HCT116 (cell line): ENCODE measurements around the gene ARPC4. TPM values are rescaled to one million over a fixed set of nuclear protein-coding genes. Genes with fewer than 3 reads are reported as not detected.

Experiments used
- ATAC-seq: fragments of 200-7000 bp; cut with Tn5 transposase; 2 replicates; pipeline ENCODE4 v1.9.1; 2020; ENCODE audit warnings: mild to moderate bottlenecking, moderate library complexity
- BruUV-seq: library from RNA; stranded (reverse); fragments of 400-500 nt; replicated peaks from 2 replicates; lab custom pipeline; 2021; lab: Mats Ljungman, UMichigan
- CTCF ChIA-PET: fragments of 300-600 bp; sonication (Branson Sonifier 250); formaldehyde crosslinking; loops from one replicate; lab custom pipeline; 2021; ENCODE audit warnings: antibody characterized with exemption; lab: Charles Lee
- POLR2A ChIA-PET: fragments of 300-600, 350-600 bp; sonication (Branson Sonifier 250); formaldehyde crosslinking; loops from one replicate; lab custom pipeline; 2021; ENCODE audit warnings: antibody characterized with exemption; lab: Charles Lee
- RAD21 ChIA-PET, 2 experiments: fragments of 300-600 bp; sonication (Branson Sonifier 250); formaldehyde crosslinking; loops; one replicate each; lab custom pipeline; 2023; ENCODE audit warnings: low total read pairs in 2 of 2; ENCODE audit not compliant: uncharacterized antibody in 2 of 2, unreplicated experiment in 2 of 2, low non-redundant PET in 1 of 2; lab: Charles Lee
- DNase-seq: peaks from one replicate; pipeline ENCODE4 v3.0.0-alpha.2; 2010; ENCODE audit warnings: low read depth, low spot score
- H2AFZ ChIP-seq: fragments of 200-600 bp; shearing (Covaris generic), sonication (generic); 2 replicates; pipeline ENCODE4 v1.6.1; 2017; ENCODE audit warnings: low read depth, mixed run types, mixed read lengths, antibody characterized with exemption, low read length; ENCODE audit not compliant: poor library complexity, severe bottlenecking
- H3K27ac ChIP-seq: 2 replicates; pipeline ENCODE4 v1.5.1; 2012; ENCODE audit warnings: low read depth, low read length
- H3K27me3 ChIP-seq: fragments of 200-600 bp; sonication (generic); 2 replicates; pipeline ENCODE4 v1.6.1; 2016; ENCODE audit warnings: mixed run types, low read length, mixed read lengths; ENCODE audit not compliant: insufficient read depth
- H3K36me3 ChIP-seq, 2 experiments: fragments of 200-500 bp in 1 of 2; fragments of 200-600 bp in 1 of 2; sonication (Bioruptor generic) in 1 of 2; sonication (generic) in 1 of 2; 2 replicates each; pipeline versions ENCODE4 v1.5.1 to v1.6.1; 2014 to 2016; ENCODE audit warnings: low read length in 2 of 2, inconsistent platforms in 1 of 2, mixed read lengths in 1 of 2, mixed run types in 1 of 2; ENCODE audit not compliant: insufficient read depth in 2 of 2, control insufficient read depth in 1 of 2
- H3K4me1 ChIP-seq, 2 experiments: fragments of 200-600 bp in 1 of 2; sonication (generic) in 1 of 2; 2 replicates each; pipeline versions ENCODE4 v1.5.1 to v1.6.1; 2012 to 2017; ENCODE audit warnings: low read length in 2 of 2, inconsistent platforms in 1 of 2, mild to moderate bottlenecking in 1 of 2, mixed read lengths in 1 of 2, mixed run types in 1 of 2, moderate library complexity in 1 of 2; ENCODE audit not compliant: insufficient read depth in 2 of 2, control insufficient read depth in 1 of 2
- H3K4me2 ChIP-seq: fragments of 200-600 bp; sonication (generic); 2 replicates; pipeline ENCODE4 v1.6.1; 2017; ENCODE audit warnings: mixed run types, low read length, mixed read lengths
- H3K4me3 ChIP-seq, 2 experiments: fragments of 200-600 bp in 1 of 2; sonication (generic) in 1 of 2; replicated peaks in 1 of 2; 2 replicates each; pipeline ENCODE4 v1.5.1; 2011 to 2016; ENCODE audit warnings: low read length in 2 of 2, control low read depth in 1 of 2, low read depth in 1 of 2, mild to moderate bottlenecking in 1 of 2, mixed read lengths in 1 of 2, mixed run types in 1 of 2
- H3K79me2 ChIP-seq: fragments of 200-600 bp; sonication (generic); 2 replicates; pipeline ENCODE4 v1.6.1; 2017; ENCODE audit warnings: mild to moderate bottlenecking, mixed run types, low read length, moderate library complexity, mixed read lengths; ENCODE audit not compliant: insufficient read depth
- H3K9ac ChIP-seq: fragments of 200-600 bp; sonication (generic); 2 replicates; pipeline ENCODE4 v1.6.1; 2016; ENCODE audit warnings: low read length, mixed read lengths
- H3K9me2 ChIP-seq: fragments of 200-600 bp; sonication (generic), shearing (Covaris generic); 2 replicates; pipeline ENCODE4 v1.6.1; 2017; ENCODE audit warnings: mixed run types, mild to moderate bottlenecking, moderate library complexity; ENCODE audit not compliant: insufficient read depth
- H3K9me3 ChIP-seq, 2 experiments: fragments of 200-500 bp in 1 of 2; fragments of 200-600 bp in 1 of 2; sonication (Bioruptor generic) in 1 of 2; sonication (generic) in 1 of 2; 2 replicates each; pipeline ENCODE4 v1.6.1; 2014 to 2017; ENCODE audit warnings: low read length in 2 of 2, mixed read lengths in 2 of 2, inconsistent platforms in 1 of 2, low read depth in 1 of 2, mild to moderate bottlenecking in 1 of 2, mixed run types in 1 of 2, moderate library complexity in 1 of 2; ENCODE audit not compliant: control insufficient read depth in 1 of 2, insufficient read depth in 1 of 2
- H4K20me1 ChIP-seq: fragments of 200-600 bp; sonication (generic), shearing (Covaris generic); 2 replicates; pipeline ENCODE4 v1.6.1; 2017; ENCODE audit warnings: mixed run types, mild to moderate bottlenecking, moderate library complexity; ENCODE audit not compliant: insufficient read depth
- CTCF ChIP-seq, 3 experiments: fragments of 200-600 bp in 1 of 3; sonication (generic) in 1 of 3; IDR thresholded peaks in 2 of 3; conservative IDR thresholded peaks in 1 of 3; 2 replicates each; pipeline ENCODE4 v1.5.1; 2012 to 2017; ENCODE audit warnings: low read depth in 2 of 3, low read length in 2 of 3, antibody characterized with exemption in 1 of 3, borderline replicate concordance in 1 of 3, control low read depth in 1 of 3, mild to moderate bottlenecking in 1 of 3, mixed read lengths in 1 of 3, mixed run types in 1 of 3, moderate library complexity in 1 of 3; ENCODE audit not compliant: insufficient read depth in 1 of 3
- EGR1 ChIP-seq: IDR thresholded peaks from 2 replicates; pipeline ENCODE4 v1.6.1; 2012; ENCODE audit warnings: low read depth
- REST ChIP-seq: IDR thresholded peaks from 2 replicates; pipeline ENCODE4 v1.6.1; 2012; ENCODE audit warnings: low read depth
- TCF7L2 ChIP-seq: IDR thresholded peaks from 2 replicates; pipeline ENCODE4 v1.7.0; 2011; ENCODE audit warnings: borderline replicate concordance, inconsistent platforms; ENCODE audit not compliant: insufficient read depth, insufficient read length; ENCODE audit errors: extremely low read depth
- intact Hi-C: fragments of 100-400 bp; cut with micrococcal nuclease; formaldehyde crosslinking; loops from 2 replicates; pipeline ENCODE4 v1.10.0; 2022
- total RNA-seq: library from RNA; stranded (reverse); gene quantifications from one replicate; pipeline ENCODE4 v1.2.1, GENCODE V29; 2021; ENCODE audit not compliant: unreplicated experiment

ARPC4 gene
- total RNA-seq, 1 experiment from 2014 or later, result 110 TPM

- TF ChIP-seq CTCF (IDR thresholded peaks at IDR 0.05 in 2 of 3, conservative IDR thresholded peaks at IDR 0.05 in 1 of 3; ENCODE audit: borderline replicate concordance in 1 of 3, insufficient read depth in 1 of 3, low read depth in 2 of 3, low read length in 2 of 3) (no peak), TCF7L2 (no peak)
- TF ChIP-seq, all 23 proteins: peak for 0
Measured at GRCh38 chr3:9761919-9762318, 31.0 kb upstream of the ARPC4 start (continued).

- H3K4me1 ChIP-seq, result no peaks in the 10 kb centered on the region
- no peak overlapping the region for H3K27ac ChIP-seq
- H4K20me1 ChIP-seq, result no peaks in the 10 kb centered on the region
- no peaks in the 10 kb centered on the region for H3K79me2 ChIP-seq
- no peaks in the 10 kb centered on the region for H3K27me3 ChIP-seq
- intact Hi-C loops, result no loop called here
- H3K4me3 ChIP-seq, result no peak overlapping the region
- ATAC-seq (no peak), DNase-seq (no peak)
- ChIA-PET RAD21 (no interaction called here), CTCF (no interaction called here), POLR2A (no interaction called here)
- no peaks in the 10 kb centered on the region for H3K9me2 ChIP-seq
- BruUV-seq, result no TSS peak
- TF ChIP-seq EGR1, result no peak
- TF ChIP-seq CTCF (IDR thresholded peaks at IDR 0.05 in 2 of 3, conservative IDR thresholded peaks at IDR 0.05 in 1 of 3; ENCODE audit: borderline replicate concordance in 1 of 3, insufficient read depth in 1 of 3, low read depth in 2 of 3, low read length in 2 of 3), result no peak
- no peak for TF ChIP-seq REST
- H3K4me2 ChIP-seq, result no peak overlapping the region
- peaks cover 2 to 17% of the 10 kb centered on the region in 2 experiments; a peak in 2 of 4 replicates for H3K36me3 ChIP-seq
- H3K9ac ChIP-seq, result no peak overlapping the region
- no peak overlapping the region for H2AFZ ChIP-seq
- no peaks in the 10 kb centered on the region for H3K9me3 ChIP-seq
Measured at GRCh38 chr3:9762871-9763270, 30.0 kb upstream of the ARPC4 start.
